ENCODE data around the gene ITFG1. TPM values are rescaled to one million over a fixed set of nuclear protein-coding genes. Genes with fewer than 3 reads are reported as not detected.

ITFG1 gene
- total and polyA plus RNA-seq, 2 donors from 2014 or later, result 63.7 to 69.7 TPM

DNA sequence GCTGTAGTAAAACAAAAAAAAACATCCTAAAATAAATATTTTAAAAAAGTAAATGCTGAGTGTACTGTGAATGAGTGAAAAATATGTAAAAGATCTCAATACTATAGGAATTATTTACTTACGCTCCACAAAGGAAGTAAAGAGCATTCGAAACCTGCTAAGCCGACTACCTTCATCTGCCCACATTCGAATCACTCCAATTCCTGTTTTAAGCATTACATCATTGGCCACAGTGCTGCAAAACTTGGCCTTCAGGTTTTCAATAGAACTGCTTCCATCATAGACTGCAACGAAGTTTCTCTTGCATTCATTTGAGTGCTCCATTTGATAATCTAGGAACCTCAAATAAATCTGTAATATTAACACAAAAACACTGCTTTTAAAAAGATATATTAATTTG, 351.5 kb downstream of the ITFG1 start:
- Histone ChIP-seq H3K4me3 (ENCODE audit: low read length in 3 of 3) (no peak overlapping the region), H3K27ac (ENCODE audit: low read depth in 2 of 2, low read length in 2 of 2) (no peak overlapping the region), H3K9ac (ENCODE audit: low read length in 3 of 3) (no peak overlapping the region), H3K27me3 (ENCODE audit: control insufficient read depth, insufficient read depth, low read length) (no peaks in the 10 kb centered on the region), H3K9me3 (ENCODE audit: control insufficient read depth in 2 of 3, insufficient read depth in 1 of 3, low read length in 3 of 3) (no peaks in the 10 kb centered on the region), H3K4me1 (ENCODE audit: control insufficient read depth in 2 of 3, insufficient read depth in 2 of 3, low read depth in 1 of 3, low read length in 3 of 3) (no peaks in the 10 kb centered on the region), H3K36me3 (ENCODE audit: control insufficient read depth in 2 of 3, insufficient read depth in 3 of 3, low read length in 3 of 3) (no peaks in the 10 kb centered on the region)
- intact Hi-C loops (cut with DNase I), result no loop called here
- no peak for TF ChIP-seq CTCF (IDR thresholded peaks at IDR 0.05; ENCODE audit: borderline replicate concordance, extremely low read depth, insufficient read depth)
- DNase-seq, result no peak
- no peak for FAIRE-seq

Other genes starting within 250 kb of the ITFG1 start
- gene PHKB, start 268 bp upstream of the ITFG1 start, total RNA-seq, result 80.5 TPM
- gene PHKB, start 268 bp upstream of the ITFG1 start, polyA plus RNA-seq (ENCODE audit: insufficient read depth, low read depth, low replicate concordance), result 48.3 TPM

Data from kidney (tissue), 14 donors.